GM12878 (cell line): ENCODE results near the gene GZF1. TPM values are rescaled to one million over a fixed set of nuclear protein-coding genes. Genes with fewer than 3 reads are reported as not detected.

ENCODE experiments used
- ATAC-seq: fragments of 200-7000 bp; cut with Tn5 transposase; 3 replicates; pipeline ENCODE4 v1.9.1; 2020; ENCODE audit warnings: mild to moderate bottlenecking, moderate library complexity
- BruUV-seq: library from RNA; stranded (reverse); fragments of 400-500 nt; replicated peaks from 2 replicates; lab custom pipeline; 2021; lab: Mats Ljungman, UMichigan
- CTCF ChIA-PET: fragments of 300-600 bp; sonication (Branson Sonifier 250); formaldehyde crosslinking; extraction: SDS; loops from one replicate; lab custom pipeline; 2021; ENCODE audit warnings: inconsistent platforms; lab: Yijun Ruan, JAX
- POLR2A ChIA-PET: fragments of 350-600 bp; formaldehyde crosslinking; extraction: SDS; loops from one replicate; lab custom pipeline; 2021; ENCODE audit warnings: inconsistent platforms; lab: Charles Lee
- RAD21 ChIA-PET: fragments of 300-600 bp; sonication (Branson Sonifier 250); formaldehyde crosslinking; loops from one replicate; lab custom pipeline; 2023; ENCODE audit warnings: antibody characterized with exemption; ENCODE audit not compliant: unreplicated experiment; lab: Charles Lee
- SMC1A ChIA-PET: fragments of 300-600 bp; sonication (Branson Sonifier 250); formaldehyde crosslinking; loops from one replicate; lab custom pipeline; 2023; ENCODE audit not compliant: unreplicated experiment, uncharacterized antibody; lab: Charles Lee
- DNase-seq: peaks from one replicate; pipeline ENCODE4 v3.0.0-alpha.2; 2011; ENCODE audit warnings: low read depth, low spot score
- FAIRE-seq: peaks from 3 replicates; lab custom pipeline; 2011; peaks lifted over from hg19 to GRCh38; lab: Jason Lieb, UNC
- H2AFZ ChIP-seq: 2 replicates; pipeline ENCODE4 v1.6.0; 2011; ENCODE audit warnings: low read depth, low read length, control low read depth; ENCODE audit not compliant: control insufficient read depth
- H3K27ac ChIP-seq: 2 replicates; pipeline ENCODE4 v1.5.1; 2011; ENCODE audit warnings: control low read depth; ENCODE audit not compliant: control insufficient read depth, insufficient read depth
- H3K27me3 ChIP-seq, 2 experiments: replicated peaks in 1 of 2; 2 replicates each; pipeline versions ENCODE4 v1.6.0 to v1.6.1; 2011; ENCODE audit warnings: low read length in 1 of 2; ENCODE audit not compliant: control insufficient read depth in 2 of 2, insufficient read depth in 2 of 2
- H3K36me3 ChIP-seq, 2 experiments: 2 replicates each; pipeline ENCODE4 v1.5.1; 2011; ENCODE audit warnings: low read length in 1 of 2; ENCODE audit not compliant: control insufficient read depth in 2 of 2, insufficient read depth in 2 of 2
- H3K4me1 ChIP-seq: 2 replicates; pipeline ENCODE4 v1.6.1; 2011; ENCODE audit warnings: mild to moderate bottlenecking, low read length, moderate library complexity, mixed read lengths; ENCODE audit not compliant: control insufficient read depth, insufficient read depth
- H3K4me2 ChIP-seq: 2 replicates; pipeline ENCODE4 v1.6.0; 2011; ENCODE audit warnings: control low read depth; ENCODE audit not compliant: control insufficient read depth, insufficient read depth
- H3K4me3 ChIP-seq: fragments of 200-600 bp; sonication (generic); 2 replicates; pipeline ENCODE4 v1.5.1; 2016
- H3K79me2 ChIP-seq: 2 replicates; pipeline ENCODE4 v1.6.0; 2011; ENCODE audit warnings: low read length; ENCODE audit not compliant: control insufficient read depth, insufficient read depth
- H3K9ac ChIP-seq: 2 replicates; pipeline ENCODE4 v1.8.0; 2011; ENCODE audit warnings: low read length, control low read depth, mixed read lengths; ENCODE audit not compliant: control insufficient read depth, insufficient read depth
- H3K9me3 ChIP-seq: replicated peaks from 3 replicates; pipeline ENCODE4 v1.5.1; 2011; ENCODE audit warnings: mild to moderate bottlenecking, low read length; ENCODE audit not compliant: control insufficient read depth, insufficient read depth
- H4K20me1 ChIP-seq: 2 replicates; pipeline ENCODE4 v1.6.0; 2011; ENCODE audit not compliant: control insufficient read depth, insufficient read depth
- CHD4 ChIP-seq: fragments of 200-600 bp; sonication (generic); IDR thresholded peaks from 2 replicates; pipeline ENCODE4 v1.6.1; 2016; ENCODE audit warnings: mild to moderate bottlenecking
- EP300 ChIP-seq, 2 experiments: fragments of 150-350 bp in 1 of 2; IDR thresholded peaks; 2 replicates each; pipeline ENCODE4 v1.6.1; 2011 to 2012; ENCODE audit warnings: low read depth in 2 of 2, low read length in 2 of 2, borderline replicate concordance in 1 of 2, improper control_type of control experiment in 1 of 2, inconsistent platforms in 1 of 2; ENCODE audit not compliant: control insufficient read depth in 1 of 2
- FOXK2 ChIP-seq: fragments of 450-650 bp; IDR thresholded peaks from 2 replicates; pipeline ENCODE4 v1.6.1; 2017; ENCODE audit warnings: mild to moderate bottlenecking, moderate library complexity
- PRDM15 ChIP-seq: fragments of 450-650 bp; formaldehyde crosslinking; IDR thresholded peaks from 2 replicates; pipeline ENCODE4 v1.4.0; 2020; ENCODE audit warnings: mild to moderate bottlenecking, moderate library complexity
- TAF1 ChIP-seq: IDR thresholded peaks from 2 replicates; pipeline ENCODE4 v1.6.1; 2011; ENCODE audit warnings: mild to moderate bottlenecking, low read depth, low read length, borderline replicate concordance
- ZNF24 ChIP-seq: fragments of 450-650 bp; IDR thresholded peaks from 2 replicates; pipeline ENCODE4 v1.6.1; 2017; ENCODE audit warnings: antibody characterized with exemption, mild to moderate bottlenecking
- WGBS: methylation state at CpG from one replicate; pipeline ENCODE4 v1.1.6; 2016; ENCODE audit warnings: low lambda C conversion rate; ENCODE audit not compliant: insufficient replicate concordance, insufficient coverage; ENCODE audit errors: missing lambda C conversion rate; 5-methylcytosine and 5-hydroxymethylcytosine counted together
- in situ Hi-C: fragments of 300-500 bp; cut with MboI; formaldehyde crosslinking; loops from 9 replicates; pipeline ENCODE4 v1.14.3; 2018; ENCODE audit warnings: mixed read lengths
- intact Hi-C: fragments of 100-400 bp; cut with micrococcal nuclease; formaldehyde crosslinking; loops from one replicate; pipeline ENCODE4 v1.14.2; 2022; ENCODE audit not compliant: unreplicated experiment
- polyA plus RNA-seq, 11 experiments: library from polyadenylated mRNA; depleted of rRNA in 4 of 11; unstranded in 6 of 11; stranded (reverse) in 5 of 11; fragments of >200 nt; fragmentation: Nextera tagmentation in 4 of 11; fragmentation: Illumina TruSeq in 1 of 11; extraction: Ambion mirVana in 4 of 11; extraction: Trizol in 1 of 11; gene quantifications; 1 replicate in 1 of 11; 2 replicates in 10 of 11; pipeline versions ENCODE4 v1.2.1 to v1.2.3, GENCODE V29; 2011 to 2016; ENCODE audit warnings: inconsistent platforms in 2 of 11, missing spikeins in 2 of 11, low read depth in 1 of 11
- total RNA-seq, 4 experiments: library from RNA; depleted of rRNA in 3 of 4; stranded (reverse); fragments of >200 nt in 3 of 4; fragmentation: Illumina TruSeq in 1 of 4; extraction: Trizol in 1 of 4; gene quantifications; 2 replicates each; pipeline versions ENCODE4 v1.2.1 to v1.2.3, GENCODE V29; 2013 to 2021

The GZF1 gene
- total and polyA plus RNA-seq, 10 of the 15 experiments (the other 5 are each of a cell fraction or from before 2014, with no cell fraction given): 2.2 to 19.5 (median 9.7) TPM

GRCh38 chr20:23409800-23410199 is 47.8 kb downstream of the GZF1 start (continued):
- TF ChIP-seq PRDM15 (CRISPR knock-in tag) (no peak), CHD4 (no peak), FOXK2 (no peak), EP300 (IDR thresholded peaks at IDR 0.05; ENCODE audit: borderline replicate concordance in 1 of 2, control insufficient read depth in 1 of 2, low read depth in 2 of 2, low read length in 2 of 2) (no peak), TAF1 (no peak)

- SMC1A ChIA-PET: interaction anchor here (1.1 kb wide), 1 partner anchor 62 kb away, joined by 5 read pairs; no protein-coding TSS in a partner anchor
- Histone ChIP-seq H3K4me3 (no peak overlapping the region), H2AFZ (no peak overlapping the region), H3K9ac (no peak overlapping the region), H3K36me3 (no peaks in the 10 kb centered on the region), H3K4me2 (no peak overlapping the region), H4K20me1 (no peaks in the 10 kb centered on the region), H3K79me2 (peaks cover 78% of the 10 kb centered on the region), H3K27me3 (no peaks in the 10 kb centered on the region), H3K4me1 (peaks cover 19% of the 10 kb centered on the region), H3K27ac (no peak overlapping the region), H3K9me3 (no peaks in the 10 kb centered on the region)
- intact Hi-C loops (no loop called here), in situ Hi-C loops (loop anchor here (10.0 kb wide), 1 partner anchor 64 kb away; no protein-coding TSS in a partner anchor)
- WGBS: 88% methylated on average over 3 of the region's 3 CpGs
- DNase-seq (no peak), ATAC-seq (no peak), FAIRE-seq (no peak)
- no peak for TF ChIP-seq ZNF24
- no TSS peak for BruUV-seq
- RAD21 ChIA-PET: no interaction called here
- CTCF ChIA-PET: interaction anchor here (1.0 to 2.3 kb wide), 3 partner anchors 9 to 36 kb away, joined by 3 to 7 read pairs (median 7); partner anchors contain the start of gene NAPB
- POLR2A ChIA-PET: interaction anchor here (0.9 to 2.0 kb wide), 3 partner anchors 7 to 53 kb away, joined by 3 to 12 read pairs (median 6); no protein-coding TSS in a partner anchor
Measured at GRCh38 chr20:23410916-23411695, 49.1 kb downstream of the GZF1 start.
